SW 1271 (cell line): ENCODE measurements around the gene MCTP1.
A peak's percentile ranks its signal among the peaks of the same experiment; 100 is the strongest.
"Not testable (repeated sequence)": the region's sequence is repeated elsewhere in the genome, so short reads cannot be mapped to it uniquely, and the experiment has no call there.

Experiments
- DNase-seq, 2 experiments: peaks; one replicate each; lab custom pipeline; 2025; lab: John Stamatoyannopoulos, UW

The MCTP1 gene

DNA sequence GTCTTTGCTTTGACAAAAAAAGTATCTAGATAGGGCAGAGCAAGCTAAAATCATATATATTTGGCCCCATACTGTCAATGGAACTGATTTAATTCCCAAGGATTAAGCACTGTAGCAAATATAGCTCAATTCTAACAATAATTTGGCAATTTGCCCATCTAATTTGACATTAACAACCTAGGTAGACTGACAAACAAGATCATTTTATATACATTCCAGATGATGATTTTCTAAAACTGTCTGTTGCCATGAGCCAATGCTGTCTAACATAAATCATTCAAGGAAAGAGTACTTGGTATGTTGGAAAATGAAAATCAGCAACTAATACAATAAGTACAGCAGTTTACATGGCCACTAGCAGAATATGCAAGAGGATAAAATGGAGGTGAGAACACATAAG, 32.1 kb downstream of the MCTP1 start:
- no peak for DNase-seq

DNA sequence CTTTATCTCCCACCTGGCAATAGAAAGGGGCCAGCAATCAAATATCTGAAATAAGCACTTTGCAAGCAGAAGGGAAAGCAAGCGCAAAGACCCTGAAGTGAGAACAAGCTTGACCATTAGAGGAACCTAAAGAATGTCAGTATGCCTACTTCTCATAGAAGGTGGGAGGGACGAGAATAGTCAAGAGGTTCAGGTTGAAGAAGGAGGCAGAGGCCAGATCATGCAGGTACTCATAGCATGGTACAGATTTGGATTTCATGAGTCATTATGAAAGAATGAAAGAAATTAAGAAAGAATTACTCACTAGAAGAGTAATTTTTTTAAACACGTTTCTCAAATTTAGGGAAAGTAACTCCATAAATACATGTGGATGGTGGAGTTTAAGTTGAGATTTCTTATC, 33.7 kb downstream of the MCTP1 start:
- DNase-seq: no peak

DNA sequence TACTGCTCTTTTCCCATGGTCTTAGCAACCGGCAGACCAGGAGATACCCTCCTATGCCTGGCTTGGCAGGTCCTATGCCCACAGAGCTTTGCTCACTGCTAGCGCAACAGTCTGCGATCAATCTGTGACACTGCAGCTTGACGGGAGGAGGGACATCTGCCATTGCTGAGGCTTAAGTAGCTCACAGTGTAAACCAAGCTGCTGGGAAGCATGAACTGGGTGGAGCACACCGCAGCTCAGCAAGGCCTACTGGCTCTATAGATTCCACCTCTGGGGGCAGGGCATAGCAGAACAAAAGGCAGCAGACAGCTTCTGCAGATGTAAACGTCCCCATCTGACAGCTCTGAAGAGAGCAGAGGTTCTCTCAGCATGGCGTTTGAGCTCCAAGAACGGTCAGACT, 40.4 kb downstream of the MCTP1 start:
- no peak for DNase-seq

DNA sequence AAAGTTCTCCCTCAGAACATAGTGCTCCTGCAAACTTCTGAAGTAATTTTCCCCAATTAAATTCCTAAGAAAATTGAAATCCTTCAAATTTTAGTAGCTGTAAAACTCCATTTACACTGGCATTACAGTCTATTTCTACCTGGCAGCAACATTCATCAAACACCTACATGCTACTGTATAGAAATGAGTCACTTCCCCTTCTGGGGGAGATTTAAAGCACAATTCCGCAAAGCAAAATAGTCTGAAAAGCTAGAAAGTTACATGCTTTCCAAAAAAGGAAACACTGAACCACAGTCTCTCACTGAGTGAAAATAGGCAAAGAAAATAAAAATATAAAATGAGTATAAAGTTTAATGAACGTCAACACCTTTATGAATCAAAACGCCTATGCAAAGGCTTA, 43.3 kb downstream of the MCTP1 start:
- no peak for DNase-seq

DNA sequence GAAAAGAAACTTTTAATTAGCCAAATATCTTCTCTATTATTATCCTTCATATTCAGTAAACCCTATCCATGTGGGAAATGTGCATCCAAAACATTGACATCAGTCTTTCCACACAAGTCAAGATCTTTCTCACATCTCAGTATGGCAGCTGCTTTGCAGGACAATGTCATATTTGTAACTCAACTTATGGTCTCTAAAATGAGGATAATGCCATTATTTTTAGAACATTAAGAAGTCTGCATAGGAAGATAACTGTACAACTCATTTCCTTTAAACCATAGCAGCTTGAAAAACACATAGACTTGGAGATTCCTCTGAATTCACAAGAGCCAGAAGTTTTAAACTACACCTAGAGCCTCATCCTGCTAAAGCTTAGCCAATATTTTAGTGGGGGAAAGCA, 43.7 kb downstream of the MCTP1 start:
- no peak for DNase-seq

DNA sequence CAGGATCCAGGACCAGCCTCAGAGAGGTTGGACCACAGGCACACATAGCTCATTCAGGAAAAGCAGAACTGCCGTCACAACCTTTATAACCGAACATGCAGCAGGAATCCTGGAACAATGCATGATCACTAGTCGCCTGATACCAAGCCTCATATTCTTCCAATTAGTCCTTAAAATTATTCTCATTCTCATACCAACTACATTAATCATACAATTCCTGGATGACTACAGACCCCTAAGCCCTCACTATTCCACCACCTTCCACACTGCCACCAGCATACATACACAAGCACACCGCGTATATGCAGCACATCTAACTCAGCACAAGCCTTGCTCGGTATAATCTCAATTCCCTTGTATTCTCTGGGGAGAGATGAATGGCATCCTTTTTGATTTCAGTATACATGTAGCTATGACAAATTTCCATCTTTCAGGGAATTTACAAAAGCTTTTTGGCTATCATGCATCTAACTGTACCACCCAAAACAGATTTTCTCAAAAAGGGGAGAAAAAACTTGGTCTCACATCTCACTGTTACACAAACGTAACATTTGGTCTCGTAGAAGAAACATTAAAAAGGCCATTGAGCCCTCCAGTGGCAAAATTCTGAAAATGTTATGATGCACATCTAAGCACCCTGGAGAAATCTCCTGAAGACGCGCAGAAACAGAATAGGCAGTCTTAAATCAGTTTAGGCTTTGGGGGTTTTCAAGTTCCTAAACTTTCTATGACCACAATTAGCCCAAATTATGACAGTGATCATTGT, 46.2 kb downstream of the MCTP1 start:
- DNase-seq: peak in 1 of 2 experiments; percentile 8

DNA sequence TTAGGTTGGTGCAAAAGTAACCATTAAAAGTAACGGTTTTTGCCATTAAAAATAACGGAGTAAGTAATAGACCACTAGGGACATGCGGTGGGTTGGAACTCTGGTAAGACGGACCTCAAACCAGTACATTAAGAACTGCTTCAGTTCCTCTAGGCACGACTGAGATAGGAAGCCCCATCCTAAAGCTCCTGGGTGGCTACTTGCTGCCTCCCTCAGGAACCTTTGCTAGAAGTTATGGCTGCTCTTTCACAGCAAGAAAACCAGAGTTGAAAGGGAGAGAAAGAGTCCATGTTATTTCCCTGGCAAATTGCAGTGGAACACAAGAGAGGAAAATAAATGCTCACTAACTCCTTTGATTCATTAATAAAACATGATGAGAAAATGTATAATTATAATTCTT, 47.6 kb downstream of the MCTP1 start:
- DNase-seq: no peak

DNA sequence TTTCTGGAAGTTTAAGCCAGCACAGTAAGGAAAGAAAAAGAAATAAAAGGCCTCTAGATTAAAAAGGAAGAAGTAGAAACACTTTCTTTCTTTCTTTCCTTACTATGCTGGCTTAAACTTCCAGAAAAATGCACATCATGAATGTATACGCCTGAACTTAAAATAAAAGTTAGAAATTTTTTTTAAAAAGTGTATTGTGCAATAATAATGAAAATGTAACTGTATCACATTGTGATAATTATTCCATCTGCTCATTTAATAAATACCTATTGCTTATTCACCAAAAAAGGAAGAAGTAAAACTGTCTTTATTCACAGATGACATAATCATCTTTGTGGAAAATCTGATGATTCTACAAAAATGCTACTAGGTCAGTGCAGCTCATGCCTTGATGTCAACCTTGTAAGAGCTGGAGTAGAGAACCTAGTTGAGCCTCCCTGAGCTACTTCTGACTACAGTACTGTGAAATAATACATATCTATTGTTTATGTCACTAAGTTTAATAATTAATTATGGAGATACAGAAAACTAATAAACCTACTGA, 49.4 kb downstream of the MCTP1 start:
- DNase-seq: no peak

DNA sequence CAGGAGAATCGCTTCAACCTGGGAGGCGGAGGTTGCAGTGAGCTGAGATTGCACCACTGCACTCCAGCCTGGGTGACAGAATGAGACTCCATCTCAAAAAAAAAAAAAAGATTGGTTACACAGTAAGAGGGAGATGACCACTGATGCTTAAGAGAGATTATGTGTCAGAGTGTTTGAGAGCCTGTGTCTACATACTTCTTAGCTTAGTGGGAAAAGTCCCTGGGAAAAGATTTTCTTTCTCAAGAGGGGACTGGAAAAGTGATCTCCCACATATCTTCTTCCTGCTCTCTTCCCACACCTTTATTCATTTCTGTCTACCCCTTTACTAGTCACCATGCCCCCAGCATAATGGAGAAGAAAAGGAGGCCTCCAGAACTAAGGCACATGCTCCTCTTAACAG, 55.2 kb downstream of the MCTP1 start:
- no peak for DNase-seq

DNA sequence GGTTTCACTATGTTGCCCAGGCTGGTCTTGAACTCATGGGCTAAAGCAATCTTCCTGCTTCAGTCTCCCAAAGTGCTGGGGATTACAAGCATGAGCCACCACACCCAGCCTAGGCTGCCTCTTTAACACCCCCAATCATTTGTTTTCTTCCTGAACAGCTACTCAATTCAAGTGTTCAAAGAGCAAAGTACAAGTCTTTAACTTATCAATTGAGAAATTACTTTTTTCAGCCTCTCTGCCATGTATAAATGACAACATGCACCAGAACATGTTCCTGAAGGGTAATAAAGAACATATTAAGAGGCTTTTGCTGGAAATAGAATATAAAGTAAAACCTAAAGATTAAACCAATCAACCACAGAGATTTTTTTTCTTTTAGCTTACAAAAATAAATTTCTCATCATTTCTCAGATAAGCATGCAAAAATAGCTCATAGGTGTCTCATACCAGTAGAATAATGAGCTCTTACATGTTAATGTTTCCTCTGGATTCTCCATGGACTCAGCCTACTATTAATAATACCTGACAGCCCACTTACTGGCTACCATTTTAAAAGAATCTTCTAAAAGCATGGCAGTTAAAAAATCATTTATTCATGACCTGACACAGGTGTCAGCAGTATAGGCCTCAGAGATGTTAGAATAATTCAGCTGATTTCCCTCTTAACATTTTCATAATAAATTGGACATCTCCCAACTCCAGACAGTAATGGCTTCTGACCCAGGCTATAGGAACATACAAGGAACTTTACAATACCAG, 60.0 kb downstream of the MCTP1 start:
- no peak for DNase-seq

DNA sequence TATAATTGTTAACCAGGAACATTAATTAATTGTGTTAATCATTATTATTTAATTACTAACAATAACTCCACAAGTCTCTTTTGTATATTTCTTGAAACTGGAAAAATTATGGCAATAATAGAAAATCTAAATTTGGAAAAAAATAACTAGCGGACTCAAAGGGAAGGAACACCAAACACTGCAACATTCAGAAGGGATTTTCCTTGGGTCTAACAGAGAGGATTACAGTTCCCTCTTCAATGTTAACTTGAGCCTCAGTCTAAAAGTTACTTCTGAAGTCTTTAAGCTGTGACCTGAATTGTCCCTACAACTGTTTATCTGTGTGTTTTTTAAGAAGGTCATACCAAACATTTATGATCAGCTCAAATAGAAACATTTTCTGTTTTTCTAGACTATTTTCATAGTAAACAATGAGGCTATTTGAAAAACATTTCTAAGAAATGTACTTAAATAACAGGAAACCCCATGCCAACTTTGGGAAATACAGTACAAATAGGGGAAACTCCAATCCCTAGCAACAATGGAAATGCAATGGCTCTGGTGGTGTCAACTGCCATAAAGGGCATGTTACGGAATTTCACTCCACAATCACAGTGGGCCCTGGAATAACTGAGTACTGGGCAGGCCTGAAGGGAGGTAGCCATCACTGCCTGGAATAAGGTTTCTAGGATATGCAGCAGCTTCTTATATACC, 61.2 kb downstream of the MCTP1 start:
- DNase-seq: no peak

DNA sequence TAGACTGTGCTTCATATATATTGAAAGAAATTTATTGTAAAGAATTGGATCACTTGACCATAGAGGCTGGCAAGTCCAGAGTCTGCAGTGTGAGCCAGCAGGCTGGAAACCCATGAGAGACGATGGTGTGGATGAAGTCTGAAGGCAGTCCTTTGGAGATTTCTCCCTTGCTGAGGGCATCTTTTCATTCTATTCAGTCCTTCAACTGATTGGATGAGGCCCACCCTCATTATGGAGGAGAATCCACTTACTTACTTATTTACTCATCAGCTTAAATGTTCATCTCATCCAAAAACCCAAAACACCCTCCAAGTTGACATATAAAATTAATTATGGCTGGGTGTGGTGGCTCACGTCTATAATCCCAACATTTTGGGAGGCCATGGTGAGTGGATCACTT, 62.1 kb downstream of the MCTP1 start:
- no peak for DNase-seq

DNA sequence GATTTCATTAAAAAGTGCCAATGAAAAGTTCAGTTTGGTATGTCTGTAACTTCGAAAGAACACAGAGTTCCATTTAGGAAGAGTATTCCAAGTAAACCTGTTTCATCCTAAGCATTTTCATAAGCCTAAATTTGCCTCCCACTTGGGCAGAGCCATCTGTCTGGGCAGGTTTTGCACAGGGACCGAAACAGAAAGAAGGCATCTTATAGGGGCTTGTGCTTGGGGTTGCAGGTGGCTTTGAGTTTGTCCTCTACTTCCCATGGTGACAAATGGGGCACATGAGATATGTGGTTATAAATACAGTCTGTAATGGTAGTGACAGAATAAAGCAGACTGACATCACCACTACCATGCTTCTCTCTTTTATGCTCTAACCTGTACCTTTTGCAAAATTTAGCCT, 63.7 kb downstream of the MCTP1 start:
- DNase-seq: no peak

DNA sequence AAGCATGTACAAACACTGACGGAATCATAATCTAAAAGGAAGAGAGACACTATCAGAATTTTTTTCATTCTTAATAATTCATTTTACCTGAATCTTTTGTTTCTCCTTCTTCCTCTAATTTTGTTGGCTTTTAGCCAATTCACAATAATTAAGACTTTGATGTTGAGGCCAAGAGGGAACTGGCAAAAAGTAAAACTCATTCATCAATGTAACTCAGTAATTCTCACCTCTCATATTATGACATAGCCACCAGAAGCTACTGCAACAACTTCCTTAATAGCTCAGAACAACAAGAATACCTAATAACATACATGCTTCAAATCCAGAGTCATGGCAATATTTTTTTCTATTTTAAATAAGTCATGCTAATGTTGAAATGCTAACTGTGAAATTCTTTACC, 64.5 kb downstream of the MCTP1 start:
- DNase-seq: no peak

DNA sequence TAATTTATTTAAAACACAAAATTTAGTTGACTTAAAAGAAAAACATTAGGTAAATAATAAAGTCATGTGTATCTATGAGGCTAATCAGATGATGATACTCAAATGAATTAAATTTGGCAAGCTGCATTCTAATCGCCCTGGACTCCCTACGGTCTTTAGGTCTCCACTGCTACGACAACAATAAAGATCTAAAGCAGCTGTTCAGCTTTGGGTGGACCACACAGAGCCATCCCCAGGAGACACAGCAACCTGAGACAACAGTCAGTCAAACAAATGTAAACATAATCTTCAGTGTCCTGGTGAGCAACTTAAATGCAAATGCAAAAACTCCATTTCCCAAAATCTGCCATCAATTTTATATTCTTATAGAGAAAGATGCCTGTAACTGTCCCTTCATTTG, 65.5 kb downstream of the MCTP1 start:
- DNase-seq: no peak

DNA sequence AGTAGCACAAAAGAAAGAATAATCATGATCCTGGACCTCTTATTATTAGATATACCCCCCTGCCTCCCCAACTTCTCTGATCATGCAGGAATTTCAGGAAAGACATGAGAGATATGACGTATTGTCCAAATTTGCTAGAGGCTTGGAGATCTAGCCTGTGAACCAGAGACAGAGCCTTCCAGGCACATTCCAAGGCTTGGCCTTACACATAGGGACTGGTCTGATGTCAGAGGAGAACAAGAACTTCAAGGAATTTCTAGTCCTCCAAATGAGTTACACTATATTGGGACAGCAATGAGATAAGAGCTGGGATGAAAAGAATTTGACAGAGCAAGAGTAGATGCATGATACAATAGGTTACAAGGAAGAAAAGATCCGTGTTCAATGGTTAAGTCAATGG, 67.0 kb downstream of the MCTP1 start:
- no peak for DNase-seq

DNA sequence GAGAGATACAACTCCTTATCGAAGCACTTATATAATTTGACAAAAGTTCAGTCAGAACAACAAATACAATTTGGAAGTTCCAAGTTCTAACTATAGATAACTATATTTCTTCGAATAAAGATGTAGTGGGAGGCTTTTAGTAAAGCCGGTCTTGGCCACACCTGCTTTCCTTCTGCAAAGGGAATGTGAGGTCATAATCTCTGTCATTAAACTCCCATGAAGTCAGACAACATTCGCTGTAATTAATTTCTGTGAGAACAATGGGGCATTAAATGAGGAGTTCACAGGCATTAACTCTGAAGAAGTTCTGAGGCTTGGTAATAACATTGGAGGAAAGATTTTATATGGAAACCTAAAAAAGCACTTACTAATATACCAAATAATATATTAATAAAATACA, 67.5 kb downstream of the MCTP1 start:
- no peak for DNase-seq

DNA sequence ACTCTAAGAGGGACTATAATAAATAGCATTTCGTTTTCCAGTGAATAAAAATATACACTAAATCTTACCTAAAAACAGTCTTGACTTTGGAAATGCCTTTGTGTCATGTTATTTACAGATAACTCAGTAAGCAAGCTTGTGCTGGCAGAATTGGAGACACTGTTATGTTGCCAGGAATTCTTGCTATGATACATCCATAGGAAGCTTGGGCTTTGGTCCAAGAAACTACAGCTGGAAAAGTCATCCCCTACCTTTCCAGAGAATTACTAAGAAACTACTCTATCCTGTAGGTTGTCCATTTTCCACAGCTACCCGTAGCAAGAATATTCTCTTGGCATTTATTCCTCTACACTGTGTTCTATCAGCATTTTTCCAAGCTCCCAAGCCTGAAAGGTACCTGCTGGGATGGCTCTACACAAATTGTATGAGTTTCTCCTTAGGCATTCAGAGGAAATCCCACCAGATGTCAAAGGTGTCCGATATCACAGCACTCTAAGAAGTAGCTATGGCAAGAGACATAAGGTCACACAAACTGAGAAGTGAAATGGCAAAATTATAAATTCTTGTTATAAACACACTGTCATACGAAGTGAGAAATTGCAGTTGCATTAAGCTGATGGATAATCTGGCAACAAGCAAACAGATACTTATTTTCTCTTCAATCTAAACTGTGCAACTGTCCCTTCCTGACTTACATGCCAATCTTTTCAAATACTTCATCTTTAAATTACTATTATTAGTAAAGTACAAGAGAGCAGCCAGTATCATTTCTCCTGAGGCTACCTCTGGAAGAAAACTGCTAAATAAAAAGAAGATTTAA, 68.5 kb downstream of the MCTP1 start:
- DNase-seq: no peak

DNA sequence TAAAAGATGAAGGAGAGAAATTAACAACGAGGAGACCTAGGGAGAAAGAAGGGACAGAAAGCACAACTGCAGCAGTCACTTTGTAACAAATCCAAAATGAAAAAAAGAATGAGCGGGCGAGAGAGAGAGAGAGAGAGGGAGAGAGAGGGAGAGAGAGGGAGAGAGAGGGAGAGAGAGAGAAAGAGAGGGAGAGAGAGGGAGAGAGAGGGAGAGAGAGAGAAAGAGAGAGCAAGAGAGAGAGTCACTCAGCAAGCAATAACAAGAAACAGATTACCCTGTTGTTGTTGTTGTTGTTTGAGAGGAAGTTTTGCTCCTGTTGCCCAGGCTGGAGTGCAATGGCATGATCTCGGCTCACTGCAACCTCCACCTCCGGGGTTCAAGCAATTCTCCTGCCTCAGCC, 77.1 kb downstream of the MCTP1 start:
- DNase-seq: not testable (repeated sequence)

DNA sequence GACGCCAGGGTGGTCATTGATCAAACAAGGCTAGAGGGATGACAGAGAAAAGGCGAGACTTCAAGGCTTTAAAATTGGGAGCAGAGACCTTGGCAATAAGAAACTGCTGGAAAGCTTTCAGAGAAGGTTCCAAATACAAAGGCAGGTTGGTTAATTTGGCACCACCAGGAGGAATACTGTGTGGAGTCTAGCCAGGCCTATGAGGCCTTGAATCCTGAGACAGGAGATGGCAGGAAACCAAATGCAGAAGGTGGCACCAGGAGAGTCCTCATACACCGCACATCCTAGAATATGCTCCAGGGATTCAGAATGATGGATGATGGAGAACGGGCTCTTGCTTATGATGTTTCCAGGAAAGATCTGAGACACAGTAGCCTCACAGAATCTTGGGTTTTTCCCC, 90.0 kb downstream of the MCTP1 start:
- no peak for DNase-seq

DNA sequence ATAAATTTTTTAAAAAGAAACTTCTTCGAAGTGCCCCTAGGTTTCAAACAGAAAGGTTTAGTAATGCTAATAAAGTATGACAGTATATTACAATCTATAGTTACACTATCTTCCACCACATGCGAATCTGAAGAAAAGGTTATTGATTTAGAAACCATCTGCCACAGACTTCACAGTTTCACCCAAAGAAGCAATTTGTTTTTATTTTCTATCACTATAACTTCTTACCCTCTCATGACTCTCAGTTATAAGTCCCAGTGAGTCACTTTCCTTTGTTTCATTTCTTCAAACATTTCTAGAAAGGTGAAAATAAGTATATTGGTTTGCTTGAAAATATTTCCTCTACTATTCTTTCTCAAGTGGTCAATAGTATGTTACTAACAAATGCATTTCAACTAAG, 93.6 kb downstream of the MCTP1 start:
- DNase-seq: no peak

DNA sequence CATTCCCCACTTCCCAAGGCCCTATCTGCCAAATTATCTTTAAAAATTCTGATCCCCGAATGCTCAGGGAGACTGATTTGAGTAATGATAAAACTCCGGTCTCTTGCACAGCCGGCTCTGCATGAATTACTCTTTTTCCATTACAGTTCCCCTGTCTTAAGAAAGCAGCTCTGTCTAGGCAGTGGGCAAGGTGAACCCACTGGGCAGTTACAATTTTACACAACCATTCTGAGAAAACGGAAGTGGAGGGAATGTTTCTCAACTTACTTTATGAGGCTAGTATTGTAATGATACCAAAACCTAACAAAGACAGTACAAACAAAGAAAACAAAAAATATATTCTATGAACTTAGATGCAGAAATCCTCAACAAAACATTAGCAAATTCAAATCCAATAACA, 100.0 kb downstream of the MCTP1 start:
- DNase-seq: no peak
